Measurements from ENCODE around the gene GFRA3. TPM values are rescaled to one million over a fixed set of nuclear protein-coding genes. Genes with fewer than 3 reads are reported as not detected.

GFRA3 gene, protein sequence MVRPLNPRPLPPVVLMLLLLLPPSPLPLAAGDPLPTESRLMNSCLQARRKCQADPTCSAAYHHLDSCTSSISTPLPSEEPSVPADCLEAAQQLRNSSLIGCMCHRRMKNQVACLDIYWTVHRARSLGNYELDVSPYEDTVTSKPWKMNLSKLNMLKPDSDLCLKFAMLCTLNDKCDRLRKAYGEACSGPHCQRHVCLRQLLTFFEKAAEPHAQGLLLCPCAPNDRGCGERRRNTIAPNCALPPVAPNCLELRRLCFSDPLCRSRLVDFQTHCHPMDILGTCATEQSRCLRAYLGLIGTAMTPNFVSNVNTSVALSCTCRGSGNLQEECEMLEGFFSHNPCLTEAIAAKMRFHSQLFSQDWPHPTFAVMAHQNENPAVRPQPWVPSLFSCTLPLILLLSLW
- total RNA-seq (2022; extraction: Qiagen RNA extraction) = 0.18 TPM in 1 of 5 replicates, not detected in the others

DNA sequence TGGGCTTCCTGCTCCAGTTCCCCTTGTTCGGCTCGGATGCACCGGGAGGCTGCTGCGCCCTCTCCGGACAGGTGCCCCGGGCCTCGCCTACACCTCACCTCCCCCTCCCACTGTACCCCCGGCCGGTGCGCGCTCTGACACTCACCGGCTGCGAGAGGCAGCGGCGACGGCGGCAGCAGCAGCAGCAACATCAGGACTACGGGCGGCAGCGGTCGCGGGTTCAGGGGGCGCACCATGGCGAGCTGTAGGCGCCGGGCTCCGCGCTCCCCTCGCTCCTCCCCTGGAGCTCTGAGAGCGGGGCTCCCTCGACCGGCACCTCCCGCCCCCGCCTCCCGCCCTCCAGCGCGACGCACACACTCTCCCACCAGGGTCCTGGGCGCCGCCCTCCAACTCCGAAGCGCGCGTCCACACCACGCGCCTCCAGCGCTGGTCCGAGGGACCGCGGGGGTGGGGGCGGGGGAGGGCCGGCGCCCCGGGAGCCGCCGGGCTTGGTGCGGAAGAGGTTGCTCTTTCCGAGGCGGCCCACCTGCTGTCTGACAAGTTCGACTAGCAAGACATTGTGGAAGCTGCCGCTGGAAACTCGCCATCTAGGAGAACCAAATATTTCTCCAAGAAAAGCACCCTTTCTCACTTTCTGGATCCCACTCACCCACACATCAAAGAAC, at the start of gene GFRA3:
GFRA3 (minus strand) TSS at position 433 of the 665 bp plus-strand sequence; CDS start at position 236, 197 bp downstream.

GRCh38 chr5:138213161-138214029, 61.0 kb downstream of the GFRA3 start, which contains the start of gene CDC23:
TSS of gene CDC23 (minus strand) at chr5:138213323. CDS start at chr5:138213312, 11 bp downstream.

Other genes starting within 250 kb of the GFRA3 start
- gene FAM13B, start 241.5 kb downstream of the GFRA3 start, total RNA-seq (2022; extraction: Qiagen RNA extraction) = 11.1 to 16.8 TPM (median 11.3 TPM) in 5 replicates
- gene WNT8A, start 190.6 kb downstream of the GFRA3 start, total RNA-seq (2022; extraction: Qiagen RNA extraction) = not detected in 5 replicates
- gene NME5, start 135.2 kb downstream of the GFRA3 start, total RNA-seq (2022; extraction: Qiagen RNA extraction) = not detected in 5 replicates
- gene BRD8, start 96.0 kb downstream of the GFRA3 start, total RNA-seq (2022; extraction: Qiagen RNA extraction) = 46.5 to 51.5 TPM (median 47.0 TPM) in 5 replicates
- 37.7 to 49.8 TPM (median 43.8 TPM) in 5 replicates for gene KIF20A, start 95.5 kb downstream of the GFRA3 start, total RNA-seq (2022; extraction: Qiagen RNA extraction)
- gene CDC23, start 61.3 kb downstream of the GFRA3 start, total RNA-seq (2022; extraction: Qiagen RNA extraction) = 23.0 to 28.9 TPM (median 27.7 TPM) in 5 replicates
- 8.2 to 11.9 TPM (median 10.5 TPM) in 5 replicates for gene CDC25C, start 57.2 kb upstream of the GFRA3 start, total RNA-seq (2022; extraction: Qiagen RNA extraction)
- 17.3 to 21.6 TPM (median 19.5 TPM) in 5 replicates for gene FAM53C, start 63.6 kb upstream of the GFRA3 start, total RNA-seq (2022; extraction: Qiagen RNA extraction)
- 34.0 to 43.3 TPM (median 39.9 TPM) in 5 replicates for gene KDM3B, start 78.1 kb upstream of the GFRA3 start, total RNA-seq (2022; extraction: Qiagen RNA extraction)
- gene REEP2, start 164.4 kb upstream of the GFRA3 start, total RNA-seq (2022; extraction: Qiagen RNA extraction) = 6.8 to 7.4 TPM (median 7.1 TPM) in 5 replicates
- gene EGR1, start 190.9 kb upstream of the GFRA3 start, total RNA-seq (2022; extraction: Qiagen RNA extraction) = 8.9 to 13.8 TPM (median 12.0 TPM) in 5 replicates

Measured in A549 treated with Mapracorat at 1 μM for 4 hours (cell line).